HEK293 (cell line): ENCODE data around the gene SH2D2A.

Experiments used
- BCL11A ChIP-seq: fragments of 450-650 bp; formaldehyde crosslinking; IDR thresholded peaks from 2 replicates; pipeline ENCODE4 v1.5.1; 2016; ENCODE audit warnings: low read depth, missing biosample characterization, missing genetic modification characterization
- CTCF ChIP-seq: fragments of 450-650 bp; formaldehyde crosslinking; IDR thresholded peaks from 2 replicates; pipeline ENCODE4 v1.5.1; 2016; ENCODE audit warnings: missing biosample characterization, missing genetic modification characterization
- KLF7 ChIP-seq: fragments of 450-650 bp; formaldehyde crosslinking; IDR thresholded peaks from 2 replicates; pipeline ENCODE4 v1.5.1; 2016; ENCODE audit warnings: missing biosample characterization, missing genetic modification characterization, borderline replicate concordance
- SP2 ChIP-seq: fragments of 450-650 bp; formaldehyde crosslinking; IDR thresholded peaks from 2 replicates; pipeline ENCODE4 v1.5.1; 2016; ENCODE audit warnings: missing biosample characterization, missing genetic modification characterization
- YY1 ChIP-seq: fragments of 450-650 bp; formaldehyde crosslinking; IDR thresholded peaks from 2 replicates; pipeline ENCODE4 v1.5.1; 2018; ENCODE audit warnings: missing biosample characterization, missing genetic modification characterization
- ZNF184 ChIP-seq: fragments of 450-650 bp; IDR thresholded peaks from 2 replicates; pipeline ENCODE4 v1.5.1; 2018; ENCODE audit warnings: missing biosample characterization, mild to moderate bottlenecking, missing genetic modification characterization
- ZNF274 ChIP-seq, 2 experiments: fragments of 200-500 bp in 1 of 2; fragments of 450-650 bp in 1 of 2; sonication (Bioruptor generic) in 1 of 2; formaldehyde crosslinking in 1 of 2; IDR thresholded peaks; 2 replicates each; pipeline versions ENCODE4 v1.5.1 to v1.6.1; 2014 to 2016; ENCODE audit warnings: borderline replicate concordance in 1 of 2, inconsistent platforms in 1 of 2, low read length in 1 of 2, missing biosample characterization in 1 of 2, missing genetic modification characterization in 1 of 2
- ZNF292 ChIP-seq: fragments of 450-650 bp; formaldehyde crosslinking; IDR thresholded peaks from 2 replicates; pipeline ENCODE4 v1.5.1; 2016; ENCODE audit warnings: low read depth, missing biosample characterization, missing genetic modification characterization, borderline replicate concordance
- TF ChIP-seq, protein P1 (sequence below): fragments of 450-650 bp; formaldehyde crosslinking; IDR thresholded peaks from 2 replicates; pipeline ENCODE4 v1.5.1; 2016; ENCODE audit warnings: missing biosample characterization, missing genetic modification characterization

- TF ChIP-seq, protein P1, sequence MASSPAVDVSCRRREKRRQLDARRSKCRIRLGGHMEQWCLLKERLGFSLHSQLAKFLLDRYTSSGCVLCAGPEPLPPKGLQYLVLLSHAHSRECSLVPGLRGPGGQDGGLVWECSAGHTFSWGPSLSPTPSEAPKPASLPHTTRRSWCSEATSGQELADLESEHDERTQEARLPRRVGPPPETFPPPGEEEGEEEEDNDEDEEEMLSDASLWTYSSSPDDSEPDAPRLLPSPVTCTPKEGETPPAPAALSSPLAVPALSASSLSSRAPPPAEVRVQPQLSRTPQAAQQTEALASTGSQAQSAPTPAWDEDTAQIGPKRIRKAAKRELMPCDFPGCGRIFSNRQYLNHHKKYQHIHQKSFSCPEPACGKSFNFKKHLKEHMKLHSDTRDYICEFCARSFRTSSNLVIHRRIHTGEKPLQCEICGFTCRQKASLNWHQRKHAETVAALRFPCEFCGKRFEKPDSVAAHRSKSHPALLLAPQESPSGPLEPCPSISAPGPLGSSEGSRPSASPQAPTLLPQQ (tag by site-specific recombination) = no peak
- TF ChIP-seq ZNF292 (tag by site-specific recombination) (no peak), ZNF274 (IDR thresholded peaks at IDR 0.05; ENCODE audit: low read length) (no peak), ZNF274 (tag by site-specific recombination; IDR thresholded peaks at IDR 0.05; ENCODE audit: borderline replicate concordance) (no peak), YY1 (no peak), KLF7 (tag by site-specific recombination) (no peak), CTCF (no peak), SP2 (no peak), BCL11A (tag by site-specific recombination) (no peak), ZNF184 (tag by site-specific recombination) (no peak)
Observed at GRCh38 chr1:156814571-156815260, 1.9 kb downstream of the SH2D2A start.
